Measurements from ENCODE around the gene PKDREJ. TPM values are rescaled to one million over a fixed set of nuclear protein-coding genes. Genes with fewer than 3 reads are reported as not detected.
"Not testable (repeated sequence)": the region's sequence is repeated elsewhere in the genome, so short reads cannot be mapped to it uniquely, and the experiment has no call there.

PKDREJ gene
- under 1 TPM in 1 of 5 donors, not detected in 4; under 0.01 TPM for total RNA-seq
- polyA plus RNA-seq = under 1 TPM in 2 of 3 donors, not detected in 1; 0.06 to 0.10 TPM
- long read RNA-seq, donor 1, full-length matches to known transcripts = 1 of 1 reads
- long read RNA-seq, donor 1, partial matches to known transcripts = 0 of 1 reads
- long read RNA-seq, donor 1, other reads (novel, unspliced or antisense) = 0 of 1 reads
- long read RNA-seq, donor 2, full-length matches to known transcripts = 2 of 2 reads
- long read RNA-seq, donor 2, partial matches to known transcripts = 0 of 2 reads
- long read RNA-seq, donor 2, other reads (novel, unspliced or antisense) = 0 of 2 reads
- long read RNA-seq, donor 3 = 0 reads
- long read RNA-seq, donor 4 = 0 reads
- long read RNA-seq, donor 5 = 0 reads
- long read RNA-seq, donor 6 = 0 reads
- long read RNA-seq, donor 7 = 0 reads
- long read RNA-seq, donor 8 = 0 reads
- long read RNA-seq, donor 9 = 0 reads
- long read RNA-seq, donor 10 = 0 reads

DNA sequence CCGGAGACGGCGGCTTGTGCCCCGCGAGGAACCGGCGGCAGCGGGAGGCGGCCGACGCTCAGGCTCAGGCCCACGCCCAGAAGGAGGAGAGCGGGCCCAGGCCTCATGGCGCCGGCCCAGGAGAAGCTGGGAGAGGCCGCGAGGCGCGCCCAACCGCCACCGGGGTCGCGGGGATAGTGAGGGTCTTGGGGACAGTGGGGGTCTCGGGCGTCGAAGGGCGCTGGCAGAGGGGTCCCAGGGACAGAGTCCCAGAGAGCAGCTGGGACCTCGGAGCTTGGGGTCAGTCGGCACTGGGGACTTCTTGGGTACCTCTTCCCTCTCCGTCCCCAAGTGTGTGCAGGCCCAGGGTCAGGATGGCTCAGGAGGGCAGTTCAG lies at the start of gene PKDREJ:
TSS of gene PKDREJ (minus strand) at position 128 of the 375 bp plus-strand sequence. CDS start at position 107, 21 bp downstream.
- H3K27ac ChIP-seq = peak within 1 kb of the TSS in 2 of 5 donors; percentile 17 to 56
- H3K9me3 ChIP-seq = no peaks in the 10 kb centered on the region
- peaks cover 0 to 7% (median 0%) of the 10 kb centered on the region in 3 donors for H3K27me3 ChIP-seq
- peaks cover 13 to 30% (median 23%) of the 10 kb centered on the region in 4 donors for H3K4me1 ChIP-seq
- intact Hi-C loops (cut with DNase I; ENCODE audit: low total_unique reads) = no loop called here
- 36 to 48% (median 44%) methylated on average over 23 to 30 of the region's 30 CpGs for WGBS, 5 donors
- H3K4me3 ChIP-seq = peak within 1 kb of the TSS; percentile 33 to 43 (median 38)
- DNase-seq = no peak
- no peaks in the 10 kb centered on the region for H3K36me3 ChIP-seq
- no peak for TF ChIP-seq POLR2AphosphoS5 (IDR thresholded peaks at IDR 0.05)
- no peak for TF ChIP-seq CTCF (IDR thresholded peaks at IDR 0.05)
- TF ChIP-seq EP300 (IDR thresholded peaks at IDR 0.05) = no peak
- TF ChIP-seq POLR2A (IDR thresholded peaks at IDR 0.05) = no peak

GRCh38 chr22:46312848-46313247 lies 49.7 kb upstream of the PKDREJ start:
- H3K4me3 ChIP-seq; H3K27me3 ChIP-seq; H3K27ac ChIP-seq; H3K4me1 ChIP-seq; DNase-seq; H3K9me3 ChIP-seq; intact Hi-C loops (cut with DNase I; ENCODE audit: low total_unique reads): not testable (repeated sequence)
- peaks cover 0 to 32% (median 0%) of the 10 kb centered on the region in 4 donors for H3K36me3 ChIP-seq
- 93 to 100% (median 100%) methylated on average over 2 of the region's 2 CpGs for WGBS, 5 donors

- WGBS, 5 donors = 93 to 98% (median 94%) methylated on average over 3 to 8 of the region's 8 CpGs
- H3K4me1 ChIP-seq = peaks cover 0 to 2% (median 0%) of the 10 kb centered on the region in 4 donors
- H3K9me3 ChIP-seq = no peaks in the 10 kb centered on the region
- intact Hi-C loops (cut with DNase I; ENCODE audit: low total_unique reads) = no loop called here
- no peak for TF ChIP-seq CTCF (IDR thresholded peaks at IDR 0.05)
- TF ChIP-seq POLR2AphosphoS5 (IDR thresholded peaks at IDR 0.05) = no peak
- TF ChIP-seq EP300 (IDR thresholded peaks at IDR 0.05) = no peak
- TF ChIP-seq POLR2A (IDR thresholded peaks at IDR 0.05) = no peak
- H3K27me3 ChIP-seq = no peaks in the 10 kb centered on the region
- peaks cover 0 to 28% (median 0%) of the 10 kb centered on the region in 4 donors for H3K36me3 ChIP-seq
- no peak for DNase-seq
- no peak overlapping the region for H3K4me3 ChIP-seq
- H3K27ac ChIP-seq = no peak overlapping the region
These were observed 48.9 kb upstream of the PKDREJ start for GRCh38 chr22:46312056-46312455.

GRCh38 chr22:46309526-46310085 lies 46.5 kb upstream of the PKDREJ start:
- Histone ChIP-seq H3K27me3 (no peaks in the 10 kb centered on the region), H3K36me3 (peaks cover 0 to 17% (median 0%) of the 10 kb centered on the region in 4 donors), H3K27ac (no peak overlapping the region), H3K4me1 (peaks cover 0 to 2% (median 0%) of the 10 kb centered on the region in 4 donors), H3K9me3 (no peaks in the 10 kb centered on the region), H3K4me3 (no peak overlapping the region)
- intact Hi-C loops (cut with DNase I; ENCODE audit: low total_unique reads) = no loop called here
- no peak for DNase-seq
- no peak for TF ChIP-seq EP300 (IDR thresholded peaks at IDR 0.05)
- TF ChIP-seq POLR2A (IDR thresholded peaks at IDR 0.05) = no peak
- no peak for TF ChIP-seq POLR2AphosphoS5 (IDR thresholded peaks at IDR 0.05)
- TF ChIP-seq CTCF (IDR thresholded peaks at IDR 0.05) = no peak
- 91 to 97% (median 94%) methylated on average over 14 to 15 of the region's 15 CpGs for WGBS, 5 donors

All from stomach (tissue), 19 donors.